K562 (cell line): ENCODE measurements around the gene ZNF45. TPM values are rescaled to one million over a fixed set of nuclear protein-coding genes. Genes with fewer than 3 reads are reported as not detected.

Experiments used
- ATAC-seq: fragments of 200-7000 bp; cut with Tn5 transposase; 3 replicates; pipeline ENCODE4 v1.9.1; 2020; ENCODE audit warnings: moderate library complexity
- BruUV-seq: library from RNA; stranded (reverse); fragments of 400-500 nt; replicated peaks from 2 replicates; lab custom pipeline; 2021; lab: Mats Ljungman, UMichigan
- CTCF ChIA-PET: fragments of 300-600 bp; formaldehyde crosslinking; extraction: SDS; loops from one replicate; lab custom pipeline; 2021; ENCODE audit warnings: low intra/inter-chr PET ratio; lab: Yijun Ruan, JAX
- POLR2A ChIA-PET: fragments of 300-600, 350-650 bp; sonication (Branson Sonifier 250); formaldehyde crosslinking; extraction: SDS; loops from one replicate; lab custom pipeline; 2021; ENCODE audit warnings: antibody characterized with exemption, inconsistent platforms; lab: Yijun Ruan, JAX
- DNase-seq, 4 experiments: peaks; one replicate each; pipeline versions ENCODE4 v3.0.0 to v3.0.0-alpha.2; 2011 to 2018; ENCODE audit warnings: low spot score in 3 of 4, mixed read lengths in 3 of 4; ENCODE audit errors: extremely low read depth in 1 of 4
- FAIRE-seq: peaks from 2 replicates; lab custom pipeline; 2011; peaks lifted over from hg19 to GRCh38; lab: Jason Lieb, UNC
- H2AFZ ChIP-seq: 2 replicates; pipeline ENCODE4 v1.6.0; 2011; ENCODE audit warnings: low read depth, low read length, control low read depth, inconsistent platforms
- H3K27ac ChIP-seq: fragments of 200-600 bp; 3 replicates; pipeline ENCODE4 v1.8.0; 2011; ENCODE audit warnings: low read depth, mild to moderate bottlenecking, control low read depth, inconsistent platforms, low read length, moderate library complexity, mixed read lengths; ENCODE audit errors: extremely low read depth
- H3K27me3 ChIP-seq, 2 experiments: fragments of 300-600 bp in 1 of 2; 2 replicates in 1 of 2; 3 replicates in 1 of 2; pipeline versions ENCODE4 v1.6.0 to v1.8.0; 2011; ENCODE audit warnings: inconsistent platforms in 2 of 2, low read length in 2 of 2, mild to moderate bottlenecking in 1 of 2, mixed read lengths in 1 of 2, moderate library complexity in 1 of 2; ENCODE audit not compliant: control insufficient read depth in 2 of 2, insufficient read depth in 2 of 2
- H3K36me3 ChIP-seq: fragments of 300-600 bp; 3 replicates; pipeline ENCODE4 v1.8.0; 2011; ENCODE audit warnings: mild to moderate bottlenecking, low read length, inconsistent platforms; ENCODE audit not compliant: control insufficient read depth, insufficient read depth
- H3K4me1 ChIP-seq, 2 experiments: fragments of 200-600 bp in 1 of 2; replicated peaks in 1 of 2; 2 replicates in 1 of 2; 3 replicates in 1 of 2; pipeline versions ENCODE4 v1.5.1 to v1.8.0; 2011; ENCODE audit warnings: inconsistent platforms in 2 of 2, low read length in 2 of 2, mild to moderate bottlenecking in 1 of 2, mixed read lengths in 1 of 2, moderate library complexity in 1 of 2; ENCODE audit not compliant: control insufficient read depth in 2 of 2, insufficient read depth in 2 of 2
- H3K4me2 ChIP-seq: 2 replicates; pipeline ENCODE4 v1.6.1; 2011; ENCODE audit warnings: low read length, control low read depth, inconsistent platforms, mixed read lengths; ENCODE audit not compliant: insufficient read depth
- H3K4me3 ChIP-seq: fragments of 200-600 bp; sonication (generic), shearing (Covaris generic); 2 replicates; pipeline ENCODE4 v1.5.1; 2016; ENCODE audit warnings: control low read depth, inconsistent platforms
- H3K79me2 ChIP-seq: fragments of 200-600 bp; 3 replicates; pipeline ENCODE4 v1.8.0; 2011; ENCODE audit warnings: low read length, inconsistent platforms; ENCODE audit not compliant: control insufficient read depth, insufficient read depth
- H3K9ac ChIP-seq, 2 experiments: 2 replicates each; pipeline versions ENCODE4 v1.6.0 to v1.6.1; 2011; ENCODE audit warnings: low read depth in 2 of 2, low read length in 2 of 2, control low read depth in 1 of 2, inconsistent platforms in 1 of 2, mild to moderate bottlenecking in 1 of 2, mixed read lengths in 1 of 2; ENCODE audit not compliant: insufficient read depth in 1 of 2
- H3K9me1 ChIP-seq: one replicate; pipeline ENCODE4 v1.6.0; 2011; ENCODE audit warnings: inconsistent platforms, mild to moderate bottlenecking, low read length, moderate library complexity; ENCODE audit not compliant: control insufficient read depth, insufficient read depth
- H3K9me3 ChIP-seq: replicated peaks from 2 replicates; pipeline ENCODE4 v1.5.1; 2011; ENCODE audit warnings: low read depth, low read length, inconsistent platforms; ENCODE audit not compliant: control insufficient read depth, insufficient read depth
- H4K20me1 ChIP-seq: replicated peaks from 2 replicates; pipeline ENCODE4 v1.6.1; 2011; ENCODE audit warnings: low read length, inconsistent platforms, mixed read lengths; ENCODE audit not compliant: control insufficient read depth, insufficient read depth
- CHD4 ChIP-seq: fragments of 200-600 bp; sonication (generic); IDR thresholded peaks from 3 replicates; pipeline ENCODE4 v1.6.1; 2012; ENCODE audit warnings: low read depth, mild to moderate bottlenecking, mixed read lengths, low read length, inconsistent platforms; ENCODE audit not compliant: insufficient read depth, insufficient replicate concordance, poor library complexity, severe bottlenecking
- CXXC5 ChIP-seq: fragments of 250-450 bp; sonication (Bioruptor Pico); IDR thresholded peaks from 2 replicates; pipeline ENCODE4 v1.8.0; 2022; ENCODE audit warnings: inconsistent platforms, mild to moderate bottlenecking, moderate library complexity
- DACH1 ChIP-seq: fragments of 450-650 bp; IDR thresholded peaks from 2 replicates; pipeline ENCODE4 v1.6.1; 2018; ENCODE audit not compliant: partially characterized antibody
- ELF4 ChIP-seq: fragments of 450-650 bp; formaldehyde crosslinking; IDR thresholded peaks from 2 replicates; pipeline ENCODE4 v1.4.0; 2022; ENCODE audit warnings: missing genetic modification characterization
- FUS ChIP-seq: fragments of 200-400 bp; formaldehyde crosslinking; optimal IDR thresholded peaks from 2 replicates; pipeline ENCODE3; 2017; ENCODE audit warnings: low read depth, low read length
- HOXB6 ChIP-seq: fragments of 250-450 bp; sonication (Bioruptor Pico); IDR thresholded peaks from 2 replicates; pipeline ENCODE4 v1.5.1; 2022; ENCODE audit warnings: mild to moderate bottlenecking, borderline replicate concordance
- RBFOX2 ChIP-seq: fragments of 200-400 bp; formaldehyde crosslinking; IDR thresholded peaks from 2 replicates; pipeline ENCODE4 v1.6.1; 2017; ENCODE audit warnings: low read depth, mild to moderate bottlenecking, low read length, moderate library complexity
- SMAD1 ChIP-seq: fragments of 150-350 bp; IDR thresholded peaks from 2 replicates; pipeline ENCODE4 v1.6.1; 2014; ENCODE audit warnings: low read length, low read depth; ENCODE audit not compliant: partially characterized antibody
- SMAD3 ChIP-seq: fragments of 450-650 bp; formaldehyde crosslinking; conservative IDR thresholded peaks from 2 replicates; pipeline ENCODE4 v1.4.0; 2020; ENCODE audit warnings: mild to moderate bottlenecking
- SMARCE1 ChIP-seq: fragments of 450-650 bp; IDR thresholded peaks from 2 replicates; pipeline ENCODE4 v1.7.1; 2016; ENCODE audit warnings: mild to moderate bottlenecking
- U2AF2 ChIP-seq: fragments of 200-400 bp; formaldehyde crosslinking; optimal IDR thresholded peaks from 2 replicates; pipeline ENCODE3; 2017; ENCODE audit warnings: low read depth, mild to moderate bottlenecking, low read length
- ZKSCAN8 ChIP-seq: fragments of 200-800 bp; sonication (Bioruptor generic); IDR thresholded peaks from 2 replicates; pipeline ENCODE4 v1.6.1; 2016; ENCODE audit warnings: missing genetic modification characterization, missing compliant biosample characterization
- ZNF232 ChIP-seq: sonication (generic); formaldehyde crosslinking; IDR thresholded peaks from 2 replicates; pipeline ENCODE4 v1.8.0; 2022; ENCODE audit warnings: mild to moderate bottlenecking, missing genetic modification reagents
- ZNF785 ChIP-seq: fragments of 250-450 bp; sonication (Bioruptor Pico); IDR thresholded peaks from 2 replicates; pipeline ENCODE4 v1.4.0; 2020; ENCODE audit warnings: mild to moderate bottlenecking
- WGBS: fragments of 100-300 bp; shearing (Covaris generic); methylation state at CpG from one replicate; pipeline ENCODE4 v1.1.6; 2016; ENCODE audit warnings: low coverage, mixed read lengths; ENCODE audit not compliant: insufficient coverage; ENCODE audit errors: missing lambda C conversion rate; 5-methylcytosine and 5-hydroxymethylcytosine counted together
- in situ Hi-C: fragments of 300-500 bp; cut with MboI; formaldehyde crosslinking; loops from 4 replicates; pipeline ENCODE4 v1.15.0; 2018; ENCODE audit warnings: inconsistent platforms, mixed read lengths
- intact Hi-C: fragments of 100-400 bp; cut with micrococcal nuclease; formaldehyde crosslinking; loops from 2 replicates; pipeline ENCODE4 v1.14.2; 2022
- polyA plus RNA-seq, 8 experiments: library from polyadenylated mRNA; depleted of rRNA in 4 of 8; stranded (reverse) in 5 of 8; unstranded in 3 of 8; fragments of >200 nt; fragmentation: Nextera tagmentation in 2 of 8; fragmentation: Illumina TruSeq in 1 of 8; extraction: Ambion mirVana in 2 of 8; extraction: Trizol in 1 of 8; gene quantifications; 2 replicates each; pipeline versions ENCODE4 v1.2.1 to v1.2.3, GENCODE V29; 2011 to 2014; ENCODE audit warnings: inconsistent platforms in 1 of 8, missing spikeins in 1 of 8
- total RNA-seq, 7 experiments: library from RNA; depleted of rRNA in 6 of 7; stranded (reverse); fragments of >200 nt in 6 of 7; fragmentation: Illumina TruSeq in 2 of 7; extraction: Trizol in 2 of 7; gene quantifications; 2 replicates each; pipeline versions ENCODE4 v1.2.1 to v1.2.3, GENCODE V29; 2011 to 2021; ENCODE audit warnings: low replicate concordance in 1 of 7
- TF ChIP-seq, protein P1 (sequence below), 2 experiments: fragments of 200-800 bp in 1 of 2; sonication (Bioruptor generic) in 1 of 2; sonication (generic) in 1 of 2; formaldehyde crosslinking in 1 of 2; IDR thresholded peaks in 1 of 2; conservative IDR thresholded peaks in 1 of 2; 2 replicates each; pipeline versions ENCODE4 v1.5.0 to v1.6.1; 2016 to 2020; ENCODE audit warnings: missing compliant biosample characterization in 1 of 2, missing genetic modification characterization in 1 of 2, missing genetic modification reagents in 1 of 2
- TF ChIP-seq, protein P2 (sequence below): fragments of 450-650 bp; IDR thresholded peaks from 2 replicates; pipeline ENCODE4 v1.6.1; 2017; ENCODE audit warnings: antibody characterized with exemption
- TF ChIP-seq, protein P3 (sequence below): sonication (generic); formaldehyde crosslinking; IDR thresholded peaks from 2 replicates; pipeline ENCODE4 v1.8.0; 2022; ENCODE audit warnings: mild to moderate bottlenecking, missing genetic modification reagents

Gene ZNF45
- total and polyA plus RNA-seq, 9 of the 15 experiments (the other 6 are each of a cell fraction or from before 2014, with no cell fraction given): 2.6 to 10.6 (median 9.4) TPM

DNA sequence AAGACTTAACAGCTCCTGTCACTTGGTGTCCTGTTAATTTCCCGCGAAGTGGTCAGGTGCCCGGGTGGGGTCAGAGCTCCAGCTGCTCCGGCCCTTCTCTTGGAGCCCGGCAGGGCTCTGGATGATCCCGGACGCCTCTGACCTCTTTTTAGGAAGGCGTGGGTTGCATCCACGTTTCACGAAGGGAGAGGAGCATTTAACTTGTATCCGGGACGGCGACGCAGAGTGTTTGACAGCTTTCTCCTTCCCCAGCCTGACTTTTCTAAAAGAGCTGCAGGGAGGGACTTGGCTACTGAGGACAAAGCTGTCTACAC, 49.6 kb upstream of the ZNF45 start:
- in situ Hi-C loops: no loop called here
- 43% methylated on average over 14 of the region's 14 CpGs for WGBS

More for the DNA sequence above, 49.6 kb upstream of the ZNF45 start:
- TSS peak; percentile 60 for BruUV-seq
- no peaks in the 10 kb centered on the region for H3K9me1 ChIP-seq
- no peaks in the 10 kb centered on the region for H3K36me3 ChIP-seq
- no peaks in the 10 kb centered on the region for H3K27me3 ChIP-seq
- H3K4me1 ChIP-seq: no peaks in the 10 kb centered on the region
- H4K20me1 ChIP-seq: no peaks in the 10 kb centered on the region
- peak overlapping the region; percentile 78 for H3K4me2 ChIP-seq
- ATAC-seq: peak; percentile 27; the same call in 2 of the 3 replicates
- intact Hi-C loops: no loop called here
- 0 out of 2 replicates have a peak overlapping the region, but pooled peaks have one; percentile 32 for H3K4me3 ChIP-seq
- TF ChIP-seq SMAD1 (no peak), CXXC5 (CRISPR knock-in tag) (no peak), FUS (no peak), ZKSCAN8 (CRISPR knock-in tag) (no peak), ELF4 (CRISPR knock-in tag) (no peak), CHD4 (no peak), HOXB6 (CRISPR knock-in tag) (no peak), ZNF232 (CRISPR knock-in tag) (no peak), U2AF2 (no peak), ZNF785 (CRISPR knock-in tag) (no peak), SMARCE1 (no peak), SMAD3 (CRISPR knock-in tag) (no peak), DACH1 (no peak), RBFOX2 (no peak)
- TF ChIP-seq, protein P1, sequence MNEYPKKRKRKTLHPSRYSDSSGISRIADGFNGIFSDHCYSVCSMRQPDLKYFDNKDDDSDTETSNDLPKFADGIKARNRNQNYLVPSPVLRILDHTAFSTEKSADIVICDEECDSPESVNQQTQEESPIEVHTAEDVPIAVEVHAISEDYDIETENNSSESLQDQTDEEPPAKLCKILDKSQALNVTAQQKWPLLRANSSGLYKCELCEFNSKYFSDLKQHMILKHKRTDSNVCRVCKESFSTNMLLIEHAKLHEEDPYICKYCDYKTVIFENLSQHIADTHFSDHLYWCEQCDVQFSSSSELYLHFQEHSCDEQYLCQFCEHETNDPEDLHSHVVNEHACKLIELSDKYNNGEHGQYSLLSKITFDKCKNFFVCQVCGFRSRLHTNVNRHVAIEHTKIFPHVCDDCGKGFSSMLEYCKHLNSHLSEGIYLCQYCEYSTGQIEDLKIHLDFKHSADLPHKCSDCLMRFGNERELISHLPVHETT (CRISPR knock-in tag; conservative IDR thresholded peaks at IDR 0.05 in 1 of 2, IDR thresholded peaks at IDR 0.05 in 1 of 2): no peak
- TF ChIP-seq, protein P2, sequence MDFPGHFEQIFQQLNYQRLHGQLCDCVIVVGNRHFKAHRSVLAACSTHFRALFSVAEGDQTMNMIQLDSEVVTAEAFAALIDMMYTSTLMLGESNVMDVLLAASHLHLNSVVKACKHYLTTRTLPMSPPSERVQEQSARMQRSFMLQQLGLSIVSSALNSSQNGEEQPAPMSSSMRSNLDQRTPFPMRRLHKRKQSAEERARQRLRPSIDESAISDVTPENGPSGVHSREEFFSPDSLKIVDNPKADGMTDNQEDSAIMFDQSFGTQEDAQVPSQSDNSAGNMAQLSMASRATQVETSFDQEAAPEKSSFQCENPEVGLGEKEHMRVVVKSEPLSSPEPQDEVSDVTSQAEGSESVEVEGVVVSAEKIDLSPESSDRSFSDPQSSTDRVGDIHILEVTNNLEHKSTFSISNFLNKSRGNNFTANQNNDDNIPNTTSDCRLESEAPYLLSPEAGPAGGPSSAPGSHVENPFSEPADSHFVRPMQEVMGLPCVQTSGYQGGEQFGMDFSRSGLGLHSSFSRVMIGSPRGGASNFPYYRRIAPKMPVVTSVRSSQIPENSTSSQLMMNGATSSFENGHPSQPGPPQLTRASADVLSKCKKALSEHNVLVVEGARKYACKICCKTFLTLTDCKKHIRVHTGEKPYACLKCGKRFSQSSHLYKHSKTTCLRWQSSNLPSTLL: no peak
- TF ChIP-seq, protein P3, sequence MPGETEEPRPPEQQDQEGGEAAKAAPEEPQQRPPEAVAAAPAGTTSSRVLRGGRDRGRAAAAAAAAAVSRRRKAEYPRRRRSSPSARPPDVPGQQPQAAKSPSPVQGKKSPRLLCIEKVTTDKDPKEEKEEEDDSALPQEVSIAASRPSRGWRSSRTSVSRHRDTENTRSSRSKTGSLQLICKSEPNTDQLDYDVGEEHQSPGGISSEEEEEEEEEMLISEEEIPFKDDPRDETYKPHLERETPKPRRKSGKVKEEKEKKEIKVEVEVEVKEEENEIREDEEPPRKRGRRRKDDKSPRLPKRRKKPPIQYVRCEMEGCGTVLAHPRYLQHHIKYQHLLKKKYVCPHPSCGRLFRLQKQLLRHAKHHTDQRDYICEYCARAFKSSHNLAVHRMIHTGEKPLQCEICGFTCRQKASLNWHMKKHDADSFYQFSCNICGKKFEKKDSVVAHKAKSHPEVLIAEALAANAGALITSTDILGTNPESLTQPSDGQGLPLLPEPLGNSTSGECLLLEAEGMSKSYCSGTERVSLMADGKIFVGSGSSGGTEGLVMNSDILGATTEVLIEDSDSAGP (CRISPR knock-in tag): no peak
- no peaks in the 10 kb centered on the region for H3K9me3 ChIP-seq
- no peak for DNase-seq
- H2AFZ ChIP-seq: peak overlapping the region; percentile 94
- no peak for FAIRE-seq
- no peak overlapping the region for H3K9ac ChIP-seq
- no peaks in the 10 kb centered on the region for H3K79me2 ChIP-seq
- no peak overlapping the region for H3K27ac ChIP-seq
- POLR2A ChIA-PET: interaction anchor here (0.6 to 1.2 kb wide), 3 partner anchors 12 to 222 kb away, joined by 3 to 4 read pairs (median 3); partner anchors contain the start of gene ZNF45
- CTCF ChIA-PET: no interaction called here
